Measurements from ENCODE around the gene ASMT.
"Not testable (repeated sequence)": the region's sequence is repeated elsewhere in the genome, so short reads cannot be mapped to it uniquely, and the experiment has no call there.

The ASMT gene

GRCh38 chrX:1629244-1629643, 14.4 kb downstream of the ASMT start:
- DNase-seq (ENCODE audit: extremely low spot score, insufficient read length, low read depth) (no peak), FAIRE-seq (no peak)

GRCh38 chrX:1646009-1646408, 31.1 kb downstream of the ASMT start:
- DNase-seq (ENCODE audit: extremely low spot score, insufficient read length, low read depth) (no peak), FAIRE-seq (no peak)

- no peak for DNase-seq (ENCODE audit: extremely low spot score, insufficient read length, low read depth)
- no peak for FAIRE-seq
Observed at GRCh38 chrX:1649621-1650020, 34.8 kb downstream of the ASMT start.

- FAIRE-seq = peak; percentile 89
- DNase-seq (ENCODE audit: extremely low spot score, insufficient read length, low read depth) = not testable (repeated sequence)
Observed at GRCh38 chrX:1652011-1652811, 37.4 kb downstream of the ASMT start.

GRCh38 chrX:1656379-1656778, 41.5 kb downstream of the ASMT start:
- FAIRE-seq (no peak), DNase-seq (ENCODE audit: extremely low spot score, insufficient read length, low read depth) (no peak)

- DNase-seq (ENCODE audit: extremely low spot score, insufficient read length, low read depth) = no peak
Observed at GRCh38 chrX:1657367-1658070, 42.7 kb downstream of the ASMT start.

GRCh38 chrX:1658071-1658491, 43.2 kb downstream of the ASMT start:
- FAIRE-seq (no peak), DNase-seq (ENCODE audit: extremely low spot score, insufficient read length, low read depth) (no peak)

More at GRCh38 chrX:1657367-1658070, 42.7 kb downstream of the ASMT start:
- peak; percentile 88 for FAIRE-seq

- FAIRE-seq (no peak), DNase-seq (ENCODE audit: extremely low spot score, insufficient read length, low read depth) (no peak)
Observed at GRCh38 chrX:1659664-1660461, 45.0 kb downstream of the ASMT start.

- DNase-seq (ENCODE audit: extremely low spot score, insufficient read length, low read depth) = no peak
Observed at GRCh38 chrX:1661048-1661921, 46.4 kb downstream of the ASMT start.

GRCh38 chrX:1661922-1662221, 47.0 kb downstream of the ASMT start:
- FAIRE-seq (no peak), DNase-seq (ENCODE audit: extremely low spot score, insufficient read length, low read depth) (no peak)

More at GRCh38 chrX:1661048-1661921, 46.4 kb downstream of the ASMT start:
- FAIRE-seq = peak; percentile 95

GRCh38 chrX:1667566-1667965, 52.7 kb downstream of the ASMT start:
- FAIRE-seq (no peak), DNase-seq (ENCODE audit: extremely low spot score, insufficient read length, low read depth) (no peak)

GRCh38 chrX:1673337-1673736, 58.5 kb downstream of the ASMT start:
- FAIRE-seq (peak; percentile 89), DNase-seq (ENCODE audit: extremely low spot score, insufficient read length, low read depth) (no peak)

- DNase-seq (ENCODE audit: extremely low spot score, insufficient read length, low read depth) (no peak), FAIRE-seq (no peak)
Observed at GRCh38 chrX:1676866-1677265, 62.0 kb downstream of the ASMT start.

GRCh38 chrX:1679238-1679637, 64.4 kb downstream of the ASMT start:
- FAIRE-seq = peak; percentile 21
- no peak for DNase-seq (ENCODE audit: extremely low spot score, insufficient read length, low read depth)

- no peak for FAIRE-seq
Observed at GRCh38 chrX:1681439-1681838, 66.6 kb downstream of the ASMT start.

GRCh38 chrX:1681856-1682255, 67.0 kb downstream of the ASMT start:
- not testable (repeated sequence) for FAIRE-seq; DNase-seq (ENCODE audit: extremely low spot score, insufficient read length, low read depth)

More at GRCh38 chrX:1681439-1681838, 66.6 kb downstream of the ASMT start:
- no peak for DNase-seq (ENCODE audit: extremely low spot score, insufficient read length, low read depth)

GRCh38 chrX:1682501-1682900, 67.6 kb downstream of the ASMT start:
- not testable (repeated sequence) for DNase-seq (ENCODE audit: extremely low spot score, insufficient read length, low read depth); FAIRE-seq

- not testable (repeated sequence) for DNase-seq (ENCODE audit: extremely low spot score, insufficient read length, low read depth); FAIRE-seq
Observed at GRCh38 chrX:1684883-1685282, 70.0 kb downstream of the ASMT start.

- not testable (repeated sequence) for DNase-seq (ENCODE audit: extremely low spot score, insufficient read length, low read depth)
- peak; percentile 74 for FAIRE-seq
Observed at GRCh38 chrX:1685444-1685880, 70.6 kb downstream of the ASMT start.

GRCh38 chrX:1686642-1687041, 71.8 kb downstream of the ASMT start:
- FAIRE-seq (no peak), DNase-seq (ENCODE audit: extremely low spot score, insufficient read length, low read depth) (no peak)

All from GM18507 (cell line).